Cardiac fibroblast (primary cell): Measurements from ENCODE around the gene PDE6H.

Experiments used
- DNase-seq, 2 donors: peaks; one replicate each; pipeline versions ENCODE4 v3.0.0 to v3.0.0-alpha.2; 2010; ENCODE audit warnings: low read depth in 2 of 2
- H3K4me3 ChIP-seq, 2 donors: replicated peaks in 1 of 2; 1 replicate in 1 of 2; 2 replicates in 1 of 2; pipeline ENCODE4 v1.5.1; 2011; ENCODE audit warnings: low read depth in 2 of 2, low read length in 2 of 2, mild to moderate bottlenecking in 2 of 2, moderate library complexity in 1 of 2
- TF ChIP-seq, protein P1 (sequence below): IDR thresholded peaks from one replicate; pipeline ENCODE4 v1.5.1; 2011; ENCODE audit warnings: low read depth, mild to moderate bottlenecking, low read length, inconsistent platforms

The PDE6H gene

DNA sequence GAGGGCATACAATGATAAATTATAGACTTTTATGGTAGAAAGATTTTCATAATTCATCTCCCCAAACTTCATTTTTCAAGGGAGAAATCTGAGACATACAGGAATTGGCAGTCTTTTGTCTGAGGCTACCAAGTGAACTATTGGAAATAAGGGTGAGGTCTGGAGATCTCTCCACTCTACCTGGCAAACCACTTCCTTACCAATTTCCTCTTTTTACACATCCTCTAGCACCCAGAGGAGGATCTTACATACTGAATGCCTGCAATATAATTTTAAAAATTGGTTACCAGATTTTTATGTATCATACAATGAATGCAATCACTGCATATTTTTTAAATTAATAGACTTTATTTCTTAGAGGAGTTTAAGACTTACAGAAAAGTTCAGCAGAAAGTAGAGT is 6.6 kb downstream of the PDE6H start:
- TF ChIP-seq, protein P1, sequence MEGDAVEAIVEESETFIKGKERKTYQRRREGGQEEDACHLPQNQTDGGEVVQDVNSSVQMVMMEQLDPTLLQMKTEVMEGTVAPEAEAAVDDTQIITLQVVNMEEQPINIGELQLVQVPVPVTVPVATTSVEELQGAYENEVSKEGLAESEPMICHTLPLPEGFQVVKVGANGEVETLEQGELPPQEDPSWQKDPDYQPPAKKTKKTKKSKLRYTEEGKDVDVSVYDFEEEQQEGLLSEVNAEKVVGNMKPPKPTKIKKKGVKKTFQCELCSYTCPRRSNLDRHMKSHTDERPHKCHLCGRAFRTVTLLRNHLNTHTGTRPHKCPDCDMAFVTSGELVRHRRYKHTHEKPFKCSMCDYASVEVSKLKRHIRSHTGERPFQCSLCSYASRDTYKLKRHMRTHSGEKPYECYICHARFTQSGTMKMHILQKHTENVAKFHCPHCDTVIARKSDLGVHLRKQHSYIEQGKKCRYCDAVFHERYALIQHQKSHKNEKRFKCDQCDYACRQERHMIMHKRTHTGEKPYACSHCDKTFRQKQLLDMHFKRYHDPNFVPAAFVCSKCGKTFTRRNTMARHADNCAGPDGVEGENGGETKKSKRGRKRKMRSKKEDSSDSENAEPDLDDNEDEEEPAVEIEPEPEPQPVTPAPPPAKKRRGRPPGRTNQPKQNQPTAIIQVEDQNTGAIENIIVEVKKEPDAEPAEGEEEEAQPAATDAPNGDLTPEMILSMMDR: no peak
- H3K4me3 ChIP-seq: no peak overlapping the region
- DNase-seq: no peak

GRCh38 chr12:14981049-14981448 is 8.2 kb downstream of the PDE6H start:
- no peak for DNase-seq
- TF ChIP-seq, protein P1: no peak
- H3K4me3 ChIP-seq: no peak overlapping the region

DNA sequence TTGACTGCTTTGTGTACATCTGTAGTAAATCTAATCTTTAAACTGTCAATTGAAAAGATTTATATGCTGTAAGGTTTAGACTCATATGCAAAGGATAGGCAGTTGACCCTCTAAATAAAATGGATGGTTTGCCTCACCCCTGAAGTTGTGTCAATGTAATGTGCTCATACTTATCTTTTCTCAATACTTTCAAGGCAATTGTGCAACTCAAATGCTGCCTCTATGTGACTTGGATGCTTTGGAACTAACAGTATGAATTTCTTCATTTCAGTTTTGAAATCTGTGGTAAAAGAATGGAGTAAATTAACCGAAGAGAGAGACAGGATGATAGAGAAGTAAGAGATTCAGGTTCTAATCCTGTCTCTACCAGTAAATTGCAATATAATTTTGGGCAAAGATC is 9.7 kb downstream of the PDE6H start:
- no peak overlapping the region for H3K4me3 ChIP-seq
- TF ChIP-seq, protein P1: no peak
- peak; percentile 32 to 40 for DNase-seq

DNA sequence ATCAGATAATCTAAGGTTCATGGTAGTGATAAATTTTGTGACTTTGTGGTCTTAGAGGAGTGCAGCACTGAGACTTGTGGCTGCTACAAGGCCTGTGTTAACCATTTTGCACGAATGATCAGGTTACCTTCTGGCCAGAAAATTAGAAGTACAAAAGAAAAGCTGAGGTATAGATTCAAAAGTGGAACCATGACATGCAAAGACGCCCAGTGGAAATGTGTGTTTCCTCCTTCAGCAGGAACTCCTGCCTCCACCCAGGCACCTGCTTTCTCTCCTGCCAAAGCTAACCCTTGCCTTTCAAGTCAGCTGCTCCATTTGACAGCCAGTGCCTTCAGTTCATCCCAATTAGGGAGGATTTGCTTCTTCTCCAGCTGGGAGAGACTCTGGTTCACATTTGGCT is 10.1 kb downstream of the PDE6H start:
- no peak overlapping the region for H3K4me3 ChIP-seq
- DNase-seq: no peak
- TF ChIP-seq, protein P1: no peak

DNA sequence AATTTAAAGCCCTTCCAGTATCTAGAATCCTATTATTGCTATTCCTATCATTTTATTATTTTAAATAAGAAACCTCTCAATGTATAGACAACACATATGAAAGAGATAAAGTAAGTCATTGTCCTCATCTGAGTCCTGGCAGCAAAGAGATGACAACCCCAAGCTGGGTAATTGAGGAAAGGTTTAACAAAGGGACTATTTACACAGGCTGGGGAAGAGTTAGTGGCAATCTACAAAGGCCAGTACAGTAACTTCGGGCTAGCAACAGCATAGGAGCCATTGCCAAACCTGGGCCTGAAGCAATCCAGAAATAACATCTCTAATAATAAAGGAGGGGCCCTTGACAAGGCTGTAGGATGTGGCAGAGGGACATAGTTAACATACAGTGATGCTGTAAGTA is 11.2 kb downstream of the PDE6H start:
- TF ChIP-seq, protein P1: no peak
- DNase-seq: no peak
- no peak overlapping the region for H3K4me3 ChIP-seq

DNA sequence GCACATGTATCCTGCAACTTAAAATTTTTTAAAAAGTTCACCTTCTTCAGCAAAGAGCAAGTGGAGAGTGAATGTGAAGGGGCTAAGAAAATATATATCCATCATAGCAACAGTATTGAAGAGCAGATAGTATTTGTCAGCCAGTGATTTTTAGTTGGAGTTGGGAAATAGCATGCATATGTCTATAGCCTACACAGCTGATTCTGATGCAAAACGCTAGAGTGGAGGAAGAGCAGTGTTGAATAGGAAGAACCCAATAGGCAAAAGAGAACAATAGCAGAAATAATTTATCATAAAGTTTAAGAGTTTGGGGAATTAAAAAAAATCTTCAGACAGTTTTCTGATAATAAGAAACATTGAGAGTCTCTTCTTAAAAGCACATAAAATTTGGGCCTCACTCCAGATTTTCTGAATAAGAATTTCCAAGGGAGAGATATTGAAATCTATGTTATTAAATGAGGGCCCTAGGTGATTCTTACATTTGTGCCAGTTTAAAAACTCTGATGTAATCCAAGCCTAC is 12.0 kb downstream of the PDE6H start:
- TF ChIP-seq, protein P1: no peak
- no peak overlapping the region for H3K4me3 ChIP-seq
- no peak for DNase-seq

GRCh38 chr12:14986449-14986848 is 13.6 kb downstream of the PDE6H start:
- DNase-seq: no peak
- no peak overlapping the region for H3K4me3 ChIP-seq
- TF ChIP-seq, protein P1: no peak
